Heart right ventricle (tissue), 16 donors: ENCODE data around the gene MEFV. TPM values are rescaled to one million over a fixed set of nuclear protein-coding genes. Genes with fewer than 3 reads are reported as not detected.

ENCODE experiments used
- ATAC-seq, 8 donors: fragments of 200-7000 bp; cut with Tn5 transposase; one replicate each; pipeline ENCODE4 v1.9.1; 2020; ENCODE audit warnings: mild to moderate bottlenecking in 8 of 8, moderate library complexity in 8 of 8, moderate number of reproducible peaks in 1 of 8
- DNase-seq, 2 donors: peaks; one replicate each; pipeline ENCODE4 v3.0.0-alpha.2; 2020
- H3K27ac ChIP-seq, 10 donors: fragments of 200-600 bp; sonication (generic) in 2 of 10; one replicate each; pipeline versions ENCODE4 v1.5.0 to v1.8.0; 2020 to 2022; ENCODE audit warnings: mild to moderate bottlenecking in 3 of 10
- H3K27me3 ChIP-seq, 7 donors: fragments of 200-600 bp; one replicate each; pipeline ENCODE4 v1.8.0; 2021 to 2022; ENCODE audit warnings: mild to moderate bottlenecking in 2 of 7
- H3K36me3 ChIP-seq, 9 donors: fragments of 200-600 bp; sonication (generic) in 1 of 9; one replicate each; pipeline versions ENCODE4 v1.5.0 to v1.8.0; 2020 to 2022; ENCODE audit warnings: mild to moderate bottlenecking in 2 of 9
- H3K4me1 ChIP-seq, 9 donors: fragments of 200-600 bp; sonication (generic) in 1 of 9; one replicate each; pipeline versions ENCODE4 v1.5.0 to v1.8.0; 2020 to 2022; ENCODE audit warnings: mild to moderate bottlenecking in 4 of 9
- H3K4me3 ChIP-seq, 10 donors: fragments of 200-600 bp; sonication (generic) in 2 of 10; one replicate each; pipeline versions ENCODE4 v1.5.0 to v1.8.0; 2020 to 2022; ENCODE audit warnings: mild to moderate bottlenecking in 7 of 10, moderate library complexity in 2 of 10
- H3K9me3 ChIP-seq, 11 donors: fragments of 200-600 bp in 10 of 11; sonication (generic) in 2 of 11; one replicate each; pipeline versions ENCODE4 v1.5.0 to v1.8.0; 2013 to 2022; ENCODE audit warnings: mild to moderate bottlenecking in 2 of 11, control low read depth in 1 of 11, moderate library complexity in 1 of 11
- CTCF ChIP-seq, 9 donors: fragments of 200-600 bp; sonication (generic) in 2 of 9; IDR thresholded peaks; one replicate each; pipeline versions ENCODE4 v1.5.0 to v1.8.0; 2021 to 2022; ENCODE audit warnings: antibody characterized with exemption in 9 of 9, mild to moderate bottlenecking in 5 of 9, moderate library complexity in 1 of 9
- WGBS, 2 donors: extraction: QIAGEN DNeasy Blood & Tissue Kit; methylation state at CpG; one replicate each; pipeline ENCODE4 v1.1.7; 2013; ENCODE audit warnings: inconsistent platforms in 1 of 2; 5-methylcytosine and 5-hydroxymethylcytosine counted together
- intact Hi-C, 10 donors: fragments of 100-400 bp; cut with DNase I; formaldehyde crosslinking; loops; one replicate each; pipeline versions ENCODE4 v1.11.1 to v1.14.2; 2022
- polyA plus RNA-seq, 2 donors: library from polyadenylated mRNA; stranded (reverse); fragments of 200-250 nt; gene quantifications; one replicate each; pipeline ENCODE4 v1.2.3, GENCODE V29; 2013
- total RNA-seq, 10 donors: library from RNA; stranded (reverse); fragmentation: NEBNext Ultra II Directional in 3 of 10; extraction: Animal tissue kit (Norgen Biotek cat#: 25700) in 3 of 10; gene quantifications; one replicate each; pipeline versions ENCODE4 v1.2.1 to v1.2.4, GENCODE V29; 2021 to 2023
- donor health status: Arrhythmogenic right ventricular cardiomyopathy.
- donor health status: ischemic (EF 13 %, LVEDD 7.1; RV severe dilation, severe dysfunction).
- donor health status: healthy with polysubstance abuse.
- donor health status: DM: no; HTN: yes; CAD: no.
- donor health status: DM: no; HTN: no; CAD: no.
- donor health status: ischemic (EF 25% LVEDD 6.9; RV normal size, moderate dysfunction).
- donor health status: ischemic (EF 25% LVEDD 5.7; RV mildly dilated, moderate dysfunction).
- donor health status: healthy.
- donor health status: DM: yes; HTN: yes; CAD: no.
- donor health status: Ischemic cardiomyopathy.
- donor health status: ischemic (EF 35%, LVEDD 5.7; RV mildly dilated, moderate dysfunction).
- donor health status: nonischemic (EF 11% LVEDD 7.7; RV severe dilation, severe dysfunction).
- donor health status: DM: yes; HTN: yes; CAD: no.
- donor health status: PGD.
- donor health status: ischemic (EF 29% LVEDD 5.4; RV normal size, mild dysfunction).
- donor health status: nonischemic (EF 23%, LVEDD 6.1; RV moderate dilation, normal function).

The MEFV gene
- total and polyA plus RNA-seq, 12 donors: 0.11 to 3.1 (median 0.46) TPM

- Histone ChIP-seq H3K27me3 (no peaks in the 10 kb centered on the region), H3K4me3 (peak overlapping the region; percentile 49 to 89 (median 69)), H3K27ac (peak overlapping the region in 8 of 10 donors; percentile 84 to 98 (median 93)), H3K9me3 (peaks cover 0 to 91% (median 41%) of the 10 kb centered on the region in 11 donors), H3K4me1 (peaks cover 0 to 27% (median 17%) of the 10 kb centered on the region in 9 donors), H3K36me3 (peaks cover 0 to 74% (median 33%) of the 10 kb centered on the region in 9 donors)
- DNase-seq (no peak), ATAC-seq (no peak)
- intact Hi-C loops: loop anchor here in 5 of 10 donors (2.0 to 10.0 kb wide), 7 partner anchors 22 to 200 kb away; partner anchors contain the start of genes CLUAP1 (in 2 of the 5), ZNF174 (in 1 of the 5), ZNF263 (in 1 of the 5) and ZSCAN32 (in 1 of the 5)
- WGBS, 2 donors: 65 to 72% methylated on average over 4 of the region's 4 CpGs
- no peak for TF ChIP-seq CTCF (IDR thresholded peaks at IDR 0.05)
Observed at GRCh38 chr16:3304370-3304769, 47.9 kb upstream of the MEFV start.

GRCh38 chr16:3295783-3296182 lies 39.4 kb upstream of the MEFV start:
- TF ChIP-seq CTCF (IDR thresholded peaks at IDR 0.05): no peak
- intact Hi-C loops: no loop called here
- ATAC-seq (peak in 2 of 8 donors; percentile 35 to 50), DNase-seq (no peak)
- H3K4me1 ChIP-seq: peaks cover 0 to 6% (median 0%) of the 10 kb centered on the region in 9 donors
- peaks cover under 1 to 65% (median 37%) of the 10 kb centered on the region in 9 donors for H3K36me3 ChIP-seq
- 64 to 65% methylated on average over 13 of the region's 13 CpGs for WGBS, 2 donors
- H3K4me3 ChIP-seq: no peak overlapping the region
- peaks cover 0 to 100% (median 69%) of the 10 kb centered on the region in 11 donors for H3K9me3 ChIP-seq
- H3K27me3 ChIP-seq: no peaks in the 10 kb centered on the region
- H3K27ac ChIP-seq: no peak overlapping the region

GRCh38 chr16:3295209-3295608 lies 38.8 kb upstream of the MEFV start:
- ATAC-seq (peak in 3 of 8 donors; percentile 29 to 57 (median 52)), DNase-seq (no peak)
- TF ChIP-seq CTCF (IDR thresholded peaks at IDR 0.05): no peak
- intact Hi-C loops: no loop called here
- Histone ChIP-seq H3K36me3 (peaks cover 6 to 65% (median 41%) of the 10 kb centered on the region in 9 donors), H3K27ac (no peak overlapping the region), H3K4me3 (no peak overlapping the region), H3K9me3 (peaks cover 0 to 100% (median 69%) of the 10 kb centered on the region in 11 donors), H3K4me1 (peaks cover 0 to 6% (median 0%) of the 10 kb centered on the region in 9 donors), H3K27me3 (no peaks in the 10 kb centered on the region)
- 35 to 38% methylated on average over 45 of the region's 45 CpGs for WGBS, 2 donors

GRCh38 chr16:3292604-3293003 lies 36.2 kb upstream of the MEFV start:
- intact Hi-C loops: no loop called here
- DNase-seq (no peak), ATAC-seq (no peak)
- no peak for TF ChIP-seq CTCF (IDR thresholded peaks at IDR 0.05)
- peaks cover 18 to 74% (median 52%) of the 10 kb centered on the region in 9 donors for H3K36me3 ChIP-seq
- no peaks in the 10 kb centered on the region for H3K27me3 ChIP-seq
- no peak overlapping the region for H3K27ac ChIP-seq
- H3K4me1 ChIP-seq: peaks cover 0 to 6% (median 0%) of the 10 kb centered on the region in 9 donors
- peaks cover 0 to 100% (median 71%) of the 10 kb centered on the region in 11 donors for H3K9me3 ChIP-seq
- 91 to 93% methylated on average over 3 of the region's 3 CpGs for WGBS, 2 donors
- H3K4me3 ChIP-seq: no peak overlapping the region
